ENCODE results near the gene UBE2Q2. TPM values are rescaled to one million over a fixed set of nuclear protein-coding genes. Genes with fewer than 3 reads are reported as not detected.
A peak's percentile ranks its signal among the peaks of the same experiment; 100 is the strongest.
"Not testable (repeated sequence)": the region's sequence is repeated elsewhere in the genome, so short reads cannot be mapped to it uniquely, and the experiment has no call there.

UBE2Q2 gene
- total RNA-seq, 1 donor from 2014 or later = 53.2 TPM

DNA sequence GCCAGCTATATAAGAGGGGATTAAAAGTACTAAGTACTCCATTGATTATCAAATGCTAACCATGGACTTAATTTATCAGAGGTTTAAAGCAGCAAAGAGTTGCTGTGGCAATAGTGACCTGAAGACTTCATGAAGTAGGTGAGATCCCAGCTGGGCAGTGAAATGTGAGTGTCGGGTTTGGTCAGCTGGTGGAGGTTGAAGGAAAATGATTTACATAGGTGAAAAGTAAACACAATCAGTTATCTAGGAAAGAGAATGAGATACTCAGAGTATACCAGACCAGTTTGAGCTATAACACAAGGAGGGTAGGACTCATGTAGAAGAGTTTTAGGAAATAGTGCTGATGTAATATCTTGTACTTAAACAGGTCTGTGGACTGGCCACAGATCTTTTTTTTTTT lies 43.9 kb downstream of the UBE2Q2 start:
- no peak overlapping the region for H3K9ac ChIP-seq (ENCODE audit: low read depth in 1 of 3, low read length in 3 of 3)
- no peak overlapping the region for H3K27ac ChIP-seq (ENCODE audit: low read depth, low read length)
- H3K4me3 ChIP-seq (ENCODE audit: low read length in 3 of 3) = no peak overlapping the region
- H3K36me3 ChIP-seq (ENCODE audit: control insufficient read depth in 3 of 3, insufficient read depth in 3 of 3, low read length in 3 of 3) = peaks cover 0 to 4% (median 4%) of the 10 kb centered on the region in 3 donors
- H3K27me3 ChIP-seq (ENCODE audit: control insufficient read depth in 3 of 3, insufficient read depth in 3 of 3, low read length in 3 of 3) = no peaks in the 10 kb centered on the region
- H3K9me3 ChIP-seq (ENCODE audit: control insufficient read depth in 3 of 3, low read length in 3 of 3) = no peaks in the 10 kb centered on the region
- peaks cover 0 to 4% (median 3%) of the 10 kb centered on the region in 3 donors for H3K4me1 ChIP-seq (ENCODE audit: control insufficient read depth in 3 of 3, insufficient read depth in 3 of 3, low read length in 3 of 3)

DNA sequence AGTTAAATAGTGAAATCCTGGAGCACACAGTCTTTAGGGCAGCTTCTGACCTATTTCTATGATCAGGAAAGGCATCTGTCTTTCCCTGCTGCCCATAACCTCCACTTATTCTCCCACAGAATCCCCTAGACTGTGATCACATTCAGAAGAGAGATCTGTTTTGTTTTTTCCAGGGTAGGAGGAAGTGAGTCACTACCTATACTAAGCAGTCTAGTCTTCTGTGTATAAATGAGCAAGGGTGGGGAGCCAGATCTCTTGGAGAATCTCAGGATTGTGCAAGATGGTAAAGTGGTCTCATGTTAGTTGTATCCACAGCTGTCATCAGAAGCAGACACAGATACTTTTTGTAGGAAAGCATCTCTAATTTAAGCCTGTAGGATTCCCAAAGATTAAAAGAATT lies 48.6 kb downstream of the UBE2Q2 start:
- no peaks in the 10 kb centered on the region for H3K27me3 ChIP-seq (ENCODE audit: control insufficient read depth in 3 of 3, insufficient read depth in 3 of 3, low read length in 3 of 3)
- H3K9me3 ChIP-seq (ENCODE audit: control insufficient read depth in 3 of 3, low read length in 3 of 3) = no peaks in the 10 kb centered on the region
- no peak overlapping the region for H3K9ac ChIP-seq (ENCODE audit: low read depth in 1 of 3, low read length in 3 of 3)
- peak overlapping the region; percentile 54 for H3K27ac ChIP-seq (ENCODE audit: low read depth, low read length)
- no peak overlapping the region for H3K4me3 ChIP-seq (ENCODE audit: low read length in 3 of 3)
- peaks cover 0 to 4% (median 2%) of the 10 kb centered on the region in 3 donors for H3K36me3 ChIP-seq (ENCODE audit: control insufficient read depth in 3 of 3, insufficient read depth in 3 of 3, low read length in 3 of 3)
- H3K4me1 ChIP-seq (ENCODE audit: control insufficient read depth in 3 of 3, insufficient read depth in 3 of 3, low read length in 3 of 3) = peaks cover 0 to 4% (median 3%) of the 10 kb centered on the region in 3 donors

DNA sequence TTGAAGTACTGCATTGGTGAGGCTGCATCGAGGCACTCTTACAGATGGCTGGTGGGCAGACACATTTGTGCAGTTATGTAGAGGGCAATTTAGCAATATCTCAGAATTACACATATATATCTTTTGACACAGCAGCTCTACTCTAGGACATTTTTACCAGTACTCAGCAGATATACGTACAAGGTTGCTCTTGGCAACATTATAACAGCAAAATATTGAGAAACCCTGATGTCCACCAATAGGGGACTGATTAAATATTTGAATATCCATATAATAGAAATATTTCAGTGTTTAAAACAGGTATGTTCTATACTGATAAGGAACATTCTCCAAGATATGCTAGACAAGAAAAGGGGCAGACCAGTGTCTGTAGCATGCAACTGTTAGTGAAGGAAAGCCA lies 52.5 kb downstream of the UBE2Q2 start:
- no peak overlapping the region for H3K27ac ChIP-seq (ENCODE audit: low read depth, low read length)
- no peak overlapping the region for H3K9ac ChIP-seq (ENCODE audit: low read depth in 1 of 3, low read length in 3 of 3)
- H3K9me3 ChIP-seq (ENCODE audit: control insufficient read depth in 3 of 3, low read length in 3 of 3) = no peaks in the 10 kb centered on the region
- H3K4me3 ChIP-seq (ENCODE audit: low read length in 3 of 3) = no peak overlapping the region
- H3K4me1 ChIP-seq (ENCODE audit: control insufficient read depth in 3 of 3, insufficient read depth in 3 of 3, low read length in 3 of 3) = peaks cover 0 to 4% (median 3%) of the 10 kb centered on the region in 3 donors
- peaks cover 0 to 13% (median 0%) of the 10 kb centered on the region in 3 donors for H3K36me3 ChIP-seq (ENCODE audit: control insufficient read depth in 3 of 3, insufficient read depth in 3 of 3, low read length in 3 of 3)
- no peaks in the 10 kb centered on the region for H3K27me3 ChIP-seq (ENCODE audit: control insufficient read depth in 3 of 3, insufficient read depth in 3 of 3, low read length in 3 of 3)

DNA sequence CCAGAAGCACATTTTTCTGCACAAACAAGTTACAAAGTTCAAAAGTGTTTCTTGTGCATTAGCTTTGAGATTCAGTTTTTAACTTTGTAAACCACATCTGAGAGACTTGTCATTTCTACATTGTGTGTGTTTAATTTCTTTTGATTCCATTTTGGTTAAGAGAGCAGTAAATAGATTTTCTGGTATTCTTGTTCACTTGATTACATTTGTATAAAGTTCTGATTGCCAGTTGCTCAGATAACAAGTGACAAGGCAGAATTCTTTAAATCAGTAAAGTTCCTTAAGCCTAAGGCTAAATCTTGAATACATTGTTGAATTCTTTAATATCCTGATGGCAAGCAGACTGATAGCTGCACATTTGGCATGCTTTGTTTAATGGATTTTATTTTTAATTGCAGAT lies 57.3 kb downstream of the UBE2Q2 start:
- Histone ChIP-seq H3K9me3 (ENCODE audit: control insufficient read depth in 3 of 3, low read length in 3 of 3) (no peaks in the 10 kb centered on the region), H3K9ac (ENCODE audit: low read depth in 1 of 3, low read length in 3 of 3) (no peak overlapping the region), H3K4me1 (ENCODE audit: control insufficient read depth in 3 of 3, insufficient read depth in 3 of 3, low read length in 3 of 3) (peaks cover 4 to 27% (median 5%) of the 10 kb centered on the region in 3 donors), H3K27ac (ENCODE audit: low read depth, low read length) (no peak overlapping the region), H3K36me3 (ENCODE audit: control insufficient read depth in 3 of 3, insufficient read depth in 3 of 3, low read length in 3 of 3) (peaks cover 0 to 12% (median 0%) of the 10 kb centered on the region in 3 donors), H3K4me3 (ENCODE audit: low read length in 3 of 3) (no peak overlapping the region), H3K27me3 (ENCODE audit: control insufficient read depth in 3 of 3, insufficient read depth in 3 of 3, low read length in 3 of 3) (no peaks in the 10 kb centered on the region)

DNA sequence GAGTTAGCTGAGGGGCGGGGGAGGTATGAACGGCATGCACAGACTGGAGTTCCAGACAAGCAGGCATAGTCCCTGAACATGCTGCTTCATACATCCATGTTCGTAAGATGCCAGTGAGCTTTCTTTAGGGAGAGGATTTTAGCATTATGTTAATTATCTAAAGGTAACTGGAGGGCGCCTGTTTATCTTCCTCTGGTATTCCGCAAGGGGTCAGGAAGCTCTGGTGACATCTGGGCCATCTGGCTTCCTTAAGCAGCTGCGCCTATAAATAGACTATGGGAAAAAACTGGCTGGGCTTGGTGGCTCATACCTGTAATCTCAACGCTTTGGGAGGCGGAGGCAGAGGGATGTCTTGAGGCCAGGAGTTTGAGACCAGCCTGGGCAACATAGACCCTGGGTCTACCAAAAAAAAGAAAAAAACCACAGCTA lies 58.9 kb downstream of the UBE2Q2 start:
- Histone ChIP-seq H3K36me3 (ENCODE audit: control insufficient read depth in 3 of 3, insufficient read depth in 3 of 3, low read length in 3 of 3) (peaks cover 0 to 14% (median 4%) of the 10 kb centered on the region in 3 donors), H3K27ac (ENCODE audit: low read depth, low read length) (peak overlapping the region; percentile 19)

DNA sequence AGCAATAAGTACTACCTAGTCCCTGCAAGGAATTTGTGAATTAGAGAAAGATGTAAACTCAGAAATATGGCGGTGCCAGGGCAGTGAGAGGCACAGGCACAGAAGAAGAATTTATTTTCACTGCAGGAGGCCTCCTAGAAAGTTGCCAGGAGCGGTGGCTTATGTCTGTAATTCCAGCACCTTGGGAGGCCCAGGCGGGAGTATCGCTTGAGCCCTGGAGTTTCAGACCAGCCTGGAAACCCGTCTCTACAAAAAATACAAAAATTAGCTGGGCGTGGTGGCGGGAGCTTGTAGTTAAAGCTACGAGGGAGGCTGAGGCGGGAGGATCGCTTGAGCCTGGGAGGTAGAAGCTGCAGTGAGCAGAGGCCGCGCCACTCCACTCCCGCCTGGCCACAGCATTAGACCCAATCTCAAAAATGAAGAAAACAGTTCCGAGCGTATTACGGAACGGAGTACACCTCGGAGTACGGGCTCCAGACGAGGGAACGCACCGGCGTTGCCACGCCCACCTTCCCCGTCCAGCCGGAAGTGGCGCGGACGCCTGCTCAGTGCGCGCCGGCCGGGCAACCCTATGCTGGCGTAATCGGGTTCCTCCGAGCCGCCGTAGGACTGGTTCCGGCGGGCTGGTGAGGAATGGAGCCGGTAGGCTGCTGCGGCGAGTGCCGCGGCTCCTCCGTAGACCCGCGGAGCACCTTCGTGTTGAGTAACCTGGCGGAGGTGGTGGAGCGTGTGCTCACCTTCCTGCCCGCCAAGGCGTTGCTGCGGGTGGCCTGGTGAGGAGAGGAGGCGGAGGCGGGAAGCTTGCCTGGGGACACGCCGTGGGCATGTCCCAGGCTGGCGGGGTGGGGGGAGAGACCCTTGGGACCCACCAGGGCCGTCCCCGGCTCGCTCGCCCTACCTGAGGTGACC lies 60.3 kb downstream of the UBE2Q2 start, which contains the start of gene FBXO22:
TSS of gene FBXO22 (plus strand) at position 548 of the 909 bp plus-strand sequence. CDS start at position 634, 86 bp downstream.
- peaks cover 4 to 29% (median 5%) of the 10 kb centered on the region in 3 donors for H3K4me1 ChIP-seq (ENCODE audit: control insufficient read depth in 3 of 3, insufficient read depth in 3 of 3, low read length in 3 of 3)
- H3K9ac ChIP-seq (ENCODE audit: low read depth in 1 of 3, low read length in 3 of 3) = peak within 1 kb of the TSS; percentile 84 to 94 (median 86)
- peak within 1 kb of the TSS; percentile 76 for H3K27ac ChIP-seq (ENCODE audit: low read depth, low read length)
- H3K9me3 ChIP-seq (ENCODE audit: control insufficient read depth in 3 of 3, low read length in 3 of 3) = no peaks in the 10 kb centered on the region
- peak within 1 kb of the TSS; percentile 84 to 98 (median 90) for H3K4me3 ChIP-seq (ENCODE audit: low read length in 3 of 3)
- H3K27me3 ChIP-seq (ENCODE audit: control insufficient read depth in 3 of 3, insufficient read depth in 3 of 3, low read length in 3 of 3) = no peaks in the 10 kb centered on the region
- peaks cover 0 to 10% (median 4%) of the 10 kb centered on the region in 3 donors for H3K36me3 ChIP-seq (ENCODE audit: control insufficient read depth in 3 of 3, insufficient read depth in 3 of 3, low read length in 3 of 3)

More for the DNA sequence above, 58.9 kb downstream of the UBE2Q2 start:
- Histone ChIP-seq H3K9ac (ENCODE audit: low read depth in 1 of 3, low read length in 3 of 3) (no peak overlapping the region), H3K4me1 (ENCODE audit: control insufficient read depth in 3 of 3, insufficient read depth in 3 of 3, low read length in 3 of 3) (peaks cover 4 to 29% (median 5%) of the 10 kb centered on the region in 3 donors), H3K4me3 (ENCODE audit: low read length in 3 of 3) (no peak overlapping the region), H3K27me3 (ENCODE audit: control insufficient read depth in 3 of 3, insufficient read depth in 3 of 3, low read length in 3 of 3) (no peaks in the 10 kb centered on the region), H3K9me3 (ENCODE audit: control insufficient read depth in 3 of 3, low read length in 3 of 3) (no peaks in the 10 kb centered on the region)

DNA sequence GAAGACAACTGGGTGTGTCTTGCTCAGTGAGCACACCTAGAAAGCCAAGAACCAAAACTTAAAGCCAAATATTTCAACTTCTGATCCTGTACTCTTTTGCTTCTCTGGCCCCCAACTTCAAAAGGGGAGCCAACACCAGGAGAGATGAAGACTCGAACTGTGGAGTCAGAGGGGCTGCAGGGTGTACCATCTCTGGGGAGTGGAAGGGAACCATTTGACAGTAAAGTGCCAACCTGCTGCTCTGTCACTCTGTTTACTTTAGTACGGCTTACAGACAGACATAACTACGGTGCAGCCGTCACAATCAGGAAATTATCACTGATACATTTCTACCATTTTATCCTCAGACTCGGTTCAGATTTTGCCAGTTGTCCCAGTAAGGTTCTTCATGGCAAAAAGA lies 62.0 kb downstream of the UBE2Q2 start:
- no peak overlapping the region for H3K27ac ChIP-seq (ENCODE audit: low read depth, low read length)
- H3K9ac ChIP-seq (ENCODE audit: low read depth in 1 of 3, low read length in 3 of 3) = no peak overlapping the region
- no peaks in the 10 kb centered on the region for H3K27me3 ChIP-seq (ENCODE audit: control insufficient read depth in 3 of 3, insufficient read depth in 3 of 3, low read length in 3 of 3)
- peaks cover 4 to 29% (median 5%) of the 10 kb centered on the region in 3 donors for H3K4me1 ChIP-seq (ENCODE audit: control insufficient read depth in 3 of 3, insufficient read depth in 3 of 3, low read length in 3 of 3)
- H3K36me3 ChIP-seq (ENCODE audit: control insufficient read depth in 3 of 3, insufficient read depth in 3 of 3, low read length in 3 of 3) = peaks cover 0 to 5% (median 4%) of the 10 kb centered on the region in 3 donors
- H3K9me3 ChIP-seq (ENCODE audit: control insufficient read depth in 3 of 3, low read length in 3 of 3) = no peaks in the 10 kb centered on the region
- H3K4me3 ChIP-seq (ENCODE audit: low read length in 3 of 3) = no peak overlapping the region

DNA sequence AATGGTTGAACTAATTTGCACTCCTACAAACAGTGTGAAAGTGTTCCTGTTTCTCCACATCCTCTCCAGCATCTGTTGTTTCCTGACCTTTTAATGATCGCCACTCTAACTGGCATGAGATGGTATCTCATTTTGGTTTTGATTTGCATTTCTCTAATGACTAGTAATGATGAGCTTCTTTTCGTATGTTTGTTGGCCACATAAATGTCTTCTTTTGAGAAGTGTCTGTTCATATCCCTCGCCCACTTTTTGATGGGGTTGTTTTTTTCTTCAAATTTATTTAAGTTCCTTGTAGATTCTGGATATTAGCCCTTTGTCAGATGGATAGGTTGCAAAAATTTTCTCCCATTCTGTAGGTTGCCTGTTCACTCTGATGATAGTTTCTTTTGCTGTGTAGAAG lies 67.1 kb downstream of the UBE2Q2 start:
- H3K9me3 ChIP-seq (ENCODE audit: control insufficient read depth in 3 of 3, low read length in 3 of 3); H3K4me3 ChIP-seq (ENCODE audit: low read length in 3 of 3); H3K27me3 ChIP-seq (ENCODE audit: control insufficient read depth in 3 of 3, insufficient read depth in 3 of 3, low read length in 3 of 3); H3K4me1 ChIP-seq (ENCODE audit: control insufficient read depth in 3 of 3, insufficient read depth in 3 of 3, low read length in 3 of 3); H3K9ac ChIP-seq (ENCODE audit: low read depth in 1 of 3, low read length in 3 of 3); H3K27ac ChIP-seq (ENCODE audit: low read depth, low read length): not testable (repeated sequence)
- H3K36me3 ChIP-seq (ENCODE audit: control insufficient read depth in 3 of 3, insufficient read depth in 3 of 3, low read length in 3 of 3) = peaks cover 0 to 17% (median 11%) of the 10 kb centered on the region in 3 donors

DNA sequence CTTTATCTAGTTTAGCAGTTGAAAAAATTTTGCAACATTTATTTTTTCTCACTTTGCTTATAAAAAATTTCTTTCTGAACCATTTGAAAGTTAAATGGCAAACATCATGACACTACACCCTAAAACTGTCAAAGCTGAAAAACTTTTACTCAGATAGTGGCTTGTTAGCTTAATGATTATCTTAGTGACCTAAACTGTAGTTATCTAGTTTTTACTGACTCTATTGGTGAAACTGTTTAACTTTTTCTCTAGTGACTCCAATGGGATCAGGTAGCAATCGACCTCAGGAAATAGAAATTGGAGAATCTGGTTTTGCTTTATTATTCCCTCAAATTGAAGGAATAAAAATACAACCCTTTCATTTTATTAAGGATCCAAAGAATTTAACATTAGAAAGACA lies 73.7 kb downstream of the UBE2Q2 start:
- H3K9me3 ChIP-seq (ENCODE audit: control insufficient read depth in 3 of 3, low read length in 3 of 3) = no peaks in the 10 kb centered on the region
- H3K27me3 ChIP-seq (ENCODE audit: control insufficient read depth in 3 of 3, insufficient read depth in 3 of 3, low read length in 3 of 3) = no peaks in the 10 kb centered on the region
- H3K4me3 ChIP-seq (ENCODE audit: low read length in 3 of 3) = no peak overlapping the region
- H3K4me1 ChIP-seq (ENCODE audit: control insufficient read depth in 3 of 3, insufficient read depth in 3 of 3, low read length in 3 of 3) = peaks cover under 1 to 2% (median under 1%) of the 10 kb centered on the region in 3 donors
- no peak overlapping the region for H3K9ac ChIP-seq (ENCODE audit: low read depth in 1 of 3, low read length in 3 of 3)
- H3K27ac ChIP-seq (ENCODE audit: low read depth, low read length) = no peak overlapping the region
- H3K36me3 ChIP-seq (ENCODE audit: control insufficient read depth in 3 of 3, insufficient read depth in 3 of 3, low read length in 3 of 3) = peaks cover 0 to 19% (median 12%) of the 10 kb centered on the region in 3 donors

DNA sequence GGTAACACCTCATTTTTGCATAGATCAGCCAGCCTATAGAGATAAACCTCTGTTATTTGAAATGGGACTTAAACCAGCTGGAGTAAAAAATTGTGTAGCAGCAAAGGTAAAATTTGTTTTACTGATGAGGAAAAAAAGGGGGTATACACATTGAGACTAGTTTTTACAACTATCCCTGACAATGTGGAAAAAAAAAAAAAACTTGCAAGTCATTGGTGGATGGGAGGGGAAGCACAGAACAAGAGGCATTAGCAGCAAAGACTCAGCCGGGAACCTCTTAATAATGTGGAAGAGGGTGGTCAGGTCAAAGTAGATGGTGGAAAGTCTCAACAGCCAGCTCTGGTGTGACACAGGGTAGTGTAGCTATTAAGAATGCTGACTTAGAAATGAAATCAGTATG lies 74.9 kb downstream of the UBE2Q2 start:
- Histone ChIP-seq H3K27me3 (ENCODE audit: control insufficient read depth in 3 of 3, insufficient read depth in 3 of 3, low read length in 3 of 3) (no peaks in the 10 kb centered on the region), H3K4me1 (ENCODE audit: control insufficient read depth in 3 of 3, insufficient read depth in 3 of 3, low read length in 3 of 3) (peaks cover 7 to 11% (median 10%) of the 10 kb centered on the region in 3 donors), H3K4me3 (ENCODE audit: low read length in 3 of 3) (no peak overlapping the region), H3K9ac (ENCODE audit: low read depth in 1 of 3, low read length in 3 of 3) (no peak overlapping the region), H3K9me3 (ENCODE audit: control insufficient read depth in 3 of 3, low read length in 3 of 3) (no peaks in the 10 kb centered on the region), H3K36me3 (ENCODE audit: control insufficient read depth in 3 of 3, insufficient read depth in 3 of 3, low read length in 3 of 3) (peaks cover 0 to 19% (median 12%) of the 10 kb centered on the region in 3 donors), H3K27ac (ENCODE audit: low read depth, low read length) (no peak overlapping the region)

Measured in skeletal muscle tissue (tissue), 4 donors.